Measurements from ENCODE around the gene ZNF385D.

The ZNF385D gene

DNA sequence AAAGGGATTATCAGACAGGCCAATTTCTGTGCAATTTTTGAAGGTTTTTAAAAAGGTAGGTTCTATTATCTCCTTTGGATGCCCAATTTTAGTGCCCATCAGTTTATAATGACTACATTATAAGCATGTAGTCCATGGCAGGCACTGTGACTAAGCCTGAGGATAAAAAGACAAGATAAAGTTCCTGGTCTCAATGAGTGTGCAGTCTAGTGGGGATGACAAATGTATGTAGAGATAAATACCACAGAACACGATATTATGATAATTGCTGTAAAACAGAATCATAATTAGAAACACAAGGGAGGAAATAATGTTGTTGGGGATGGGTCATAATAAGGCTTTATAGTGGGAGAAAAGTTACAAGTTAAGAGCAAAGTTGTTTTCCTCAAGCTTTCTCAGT is 163.1 kb downstream of the ZNF385D start:
- no peak for DNase-seq

DNA sequence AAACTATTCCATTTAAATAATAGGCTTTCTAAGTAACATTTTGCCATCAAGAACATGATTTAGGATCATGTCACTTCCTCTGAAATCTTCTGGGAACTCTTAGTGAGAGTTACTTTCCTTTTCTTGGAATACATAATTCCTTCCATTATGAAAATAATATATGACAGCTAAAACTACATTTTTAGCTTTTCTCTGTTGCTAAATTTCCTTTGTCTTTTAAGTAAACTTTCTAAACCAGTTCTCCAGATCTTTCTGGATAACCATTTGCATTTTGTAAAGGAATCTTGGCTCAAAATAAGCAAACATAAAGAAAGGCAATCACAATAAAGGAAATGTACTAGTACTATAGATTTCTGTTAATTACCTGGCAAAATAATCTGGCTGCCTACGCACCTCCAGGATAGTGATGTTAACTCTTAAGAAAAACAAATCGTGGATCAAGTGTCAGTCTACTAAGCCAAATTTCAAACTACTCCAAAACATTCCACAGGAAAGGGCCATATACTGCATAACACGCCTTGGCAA is 165.7 kb downstream of the ZNF385D start:
- no peak for DNase-seq

DNA sequence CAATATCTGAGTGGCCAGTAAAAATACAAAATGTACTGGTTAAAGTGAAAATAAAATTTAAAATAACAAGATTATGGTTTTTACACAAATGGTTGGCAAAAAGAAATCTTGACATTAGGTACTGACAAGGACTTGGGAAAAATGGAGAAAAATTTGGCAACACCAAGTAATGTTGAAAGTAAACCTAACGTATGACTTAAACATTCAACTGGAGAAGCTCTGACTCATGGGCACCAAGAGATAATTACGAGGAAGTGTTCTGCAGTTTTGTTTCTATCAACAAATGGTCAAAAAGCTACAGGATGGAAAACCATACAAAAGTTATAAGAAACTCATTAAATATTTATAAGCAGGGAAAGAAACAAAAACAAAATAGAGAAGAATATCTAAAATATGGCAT is 177.7 kb downstream of the ZNF385D start:
- no peak for DNase-seq

DNA sequence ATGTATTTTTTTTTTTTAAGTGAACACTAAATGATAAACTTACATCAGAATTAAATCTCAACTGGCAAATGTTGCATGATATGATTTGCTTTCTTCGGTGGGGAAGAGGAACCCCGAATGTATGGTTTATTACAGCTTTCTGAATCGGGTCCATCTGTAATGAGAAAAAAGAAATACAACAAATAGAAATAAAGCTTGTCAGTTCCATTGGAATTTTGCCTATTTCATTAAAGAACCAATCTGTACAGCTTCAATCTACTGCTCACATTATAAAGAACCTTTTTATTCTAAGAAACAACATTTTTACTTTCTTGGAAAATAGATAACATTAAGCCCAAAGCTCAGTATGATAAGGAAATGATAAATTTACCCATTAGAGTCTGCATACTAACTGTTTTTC is 186.5 kb downstream of the ZNF385D start:
- no peak for DNase-seq

DNA sequence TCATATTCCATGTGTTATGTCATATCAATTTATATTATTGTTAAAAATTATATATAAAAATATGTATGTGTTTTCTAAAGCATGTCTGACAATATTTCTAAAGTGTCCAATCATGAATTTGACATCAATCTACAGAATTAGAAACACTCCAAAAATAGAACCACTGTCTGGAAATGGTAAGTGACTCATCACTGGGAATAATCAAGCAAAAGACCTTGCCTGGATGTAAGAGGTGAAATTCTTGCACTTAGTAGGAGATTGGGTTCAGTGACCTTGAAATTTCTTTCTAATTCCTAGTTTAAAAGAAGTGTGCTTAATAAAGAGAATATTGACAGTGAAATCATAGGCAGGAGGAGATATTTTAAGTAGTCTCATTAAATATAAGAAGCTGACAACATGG is 188.8 kb downstream of the ZNF385D start:
- DNase-seq: no peak

DNA sequence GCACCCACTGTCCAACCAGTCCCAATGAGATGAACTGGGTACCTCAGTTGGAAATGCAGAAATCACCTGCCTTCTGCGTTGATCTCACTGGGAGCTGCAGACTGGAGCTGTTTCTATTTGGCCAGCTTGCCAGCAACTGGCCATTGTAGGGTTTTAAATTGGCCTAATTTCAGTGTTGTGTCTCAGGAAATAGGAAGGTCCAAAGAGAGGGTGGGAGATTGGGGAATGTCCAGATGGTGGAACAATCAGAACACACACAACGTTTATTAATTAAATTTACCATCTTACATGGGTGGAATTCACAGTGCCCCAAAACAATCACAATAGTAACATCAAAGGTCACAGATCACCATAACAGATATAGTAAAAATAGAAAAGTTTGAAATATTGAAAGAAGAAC is 189.5 kb downstream of the ZNF385D start:
- DNase-seq: no peak

DNA sequence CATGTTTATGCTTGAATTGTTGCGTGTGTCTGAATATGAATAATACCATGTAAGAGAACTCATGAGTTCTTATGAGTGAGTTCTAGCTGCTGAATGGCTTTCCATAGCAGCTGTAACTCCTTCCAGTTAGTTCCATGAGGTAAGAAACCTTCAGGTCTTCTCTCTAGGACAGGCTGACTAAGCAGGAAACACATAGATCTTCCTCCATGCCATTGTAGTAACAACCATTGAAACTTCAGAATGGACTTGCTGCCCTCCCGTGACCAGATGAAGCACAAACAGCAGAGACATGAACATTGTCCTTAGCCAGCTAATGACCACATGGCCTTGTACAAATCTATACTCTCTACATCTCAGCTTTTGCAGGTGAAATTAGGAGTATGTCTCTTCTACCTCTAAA is 200.0 kb downstream of the ZNF385D start:
- DNase-seq: no peak

DNA sequence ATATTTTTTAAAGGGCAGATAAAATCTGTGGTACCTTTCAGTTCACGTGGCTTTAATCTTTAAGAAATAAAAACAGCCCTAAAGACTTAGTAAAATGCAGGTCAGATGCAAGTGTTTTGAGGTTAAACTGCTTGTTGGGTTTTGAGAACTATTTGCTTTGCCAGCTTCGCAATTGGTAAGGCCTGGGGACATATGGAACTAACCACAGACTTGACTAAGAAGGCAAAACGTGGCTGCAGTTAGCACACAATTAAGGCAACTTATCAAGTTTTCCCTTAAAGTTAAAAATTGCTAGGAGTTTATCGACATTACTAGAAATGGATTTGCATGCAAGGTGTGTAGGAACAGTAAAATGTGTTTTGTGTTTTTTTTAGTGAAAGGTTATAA is 206.9 kb downstream of the ZNF385D start:
- no peak for DNase-seq

DNA sequence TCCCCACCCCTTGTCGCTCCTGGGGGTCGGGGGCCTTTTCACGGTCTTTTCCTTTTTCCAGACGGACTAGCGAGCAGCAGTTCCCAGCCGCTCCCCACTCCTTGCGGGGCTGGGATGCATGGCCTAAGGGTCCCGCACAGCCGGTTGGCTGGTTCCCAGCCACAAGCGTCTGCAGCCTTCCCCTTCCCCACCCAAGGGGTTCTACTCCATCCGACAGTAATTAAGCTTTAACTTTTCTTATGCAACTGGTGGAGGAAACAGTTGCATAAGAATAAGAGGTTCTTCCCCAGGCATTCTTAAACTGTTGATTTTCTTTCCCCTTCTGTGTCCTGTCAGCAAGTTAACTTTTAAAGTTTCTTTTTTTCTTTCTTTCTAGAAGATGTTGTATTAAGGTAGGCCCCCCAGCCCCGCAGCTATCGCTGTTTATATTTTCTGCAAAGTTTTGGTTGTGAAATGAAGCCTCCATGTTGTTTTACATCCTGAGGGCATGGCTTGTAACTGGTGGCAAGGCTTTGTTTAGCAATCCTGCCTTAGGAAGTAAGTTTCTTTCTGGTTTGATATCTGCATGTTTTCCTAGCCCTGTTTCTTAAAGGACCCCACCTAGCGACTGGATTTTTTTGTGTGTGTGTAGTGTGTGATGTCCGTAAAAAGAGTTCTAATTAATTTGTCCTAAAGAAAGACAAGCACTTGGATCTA is 207.5 kb downstream of the ZNF385D start:
- no peak for DNase-seq

DNA sequence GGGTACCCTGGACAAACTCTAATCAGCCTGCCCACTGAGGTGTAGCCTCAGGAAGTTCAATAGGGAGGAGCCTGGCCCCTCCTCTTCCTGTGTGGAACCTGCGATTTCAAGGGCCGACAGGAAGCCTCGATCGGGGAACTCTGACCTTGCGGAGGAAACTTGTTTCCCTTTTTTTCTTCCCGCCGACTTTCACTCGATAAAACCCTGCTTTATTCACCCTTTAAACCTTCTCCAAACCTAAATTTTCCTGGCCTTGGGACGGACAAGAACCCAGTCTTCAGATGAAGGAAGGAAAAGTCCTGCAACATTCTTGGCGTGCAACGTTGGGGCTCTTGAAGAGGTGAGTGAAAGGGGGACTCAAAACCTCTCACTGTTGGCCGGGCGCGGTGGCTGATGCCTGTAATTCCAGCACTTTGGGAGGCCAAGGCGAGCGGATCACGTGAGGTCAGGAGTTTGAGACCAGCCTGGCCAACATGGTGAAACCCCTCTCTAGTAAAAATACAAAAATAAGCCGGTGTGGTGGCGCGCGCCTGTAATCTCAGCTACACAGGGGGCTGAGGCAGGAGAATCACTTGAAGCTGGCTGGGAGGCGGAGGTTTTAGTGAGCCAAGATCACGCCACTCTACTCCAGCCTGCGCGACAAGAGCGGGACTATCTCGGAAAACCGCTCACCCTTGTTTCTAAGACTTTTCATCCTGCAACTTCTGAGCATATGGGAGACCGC is 208.2 kb downstream of the ZNF385D start:
- no peak for DNase-seq

DNA sequence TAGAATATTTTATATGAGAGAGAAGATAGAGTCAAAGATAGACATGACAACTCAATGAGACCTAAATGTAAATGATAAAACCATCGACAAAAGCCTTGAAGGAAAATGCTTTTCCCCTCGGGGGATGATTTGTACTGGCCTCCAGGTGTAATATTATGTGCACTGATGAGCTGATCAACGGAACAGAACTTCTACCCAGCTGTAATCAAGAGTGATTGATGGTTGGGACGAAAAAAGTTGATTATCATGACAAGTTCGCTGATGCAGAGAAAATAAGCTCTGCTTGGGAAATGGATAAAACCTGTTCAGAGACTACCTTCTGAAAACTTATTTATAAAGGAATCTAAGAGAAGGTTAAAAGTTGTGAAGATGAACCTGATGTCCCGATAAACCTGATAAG is 210.7 kb downstream of the ZNF385D start:
- no peak for DNase-seq

DNA sequence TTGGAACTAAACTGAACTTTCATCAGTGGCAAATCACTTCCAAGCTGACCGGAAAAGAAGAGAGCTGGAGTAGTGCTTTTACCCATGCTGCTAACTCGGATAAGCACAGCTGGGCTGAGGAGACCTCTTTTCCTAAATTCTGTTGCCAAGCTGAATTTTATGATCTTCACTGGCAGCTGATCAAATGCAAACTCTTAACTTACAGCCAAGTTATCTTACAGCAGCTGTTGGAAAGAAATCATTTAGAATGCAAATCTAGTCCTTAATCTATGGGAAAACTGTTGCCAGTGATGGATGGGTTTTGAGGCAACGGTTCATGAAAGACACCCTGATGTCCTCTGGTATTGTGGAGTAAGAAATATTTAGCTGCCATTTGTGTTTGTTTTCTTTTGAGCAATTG is 216.5 kb downstream of the ZNF385D start:
- DNase-seq: no peak

DNA sequence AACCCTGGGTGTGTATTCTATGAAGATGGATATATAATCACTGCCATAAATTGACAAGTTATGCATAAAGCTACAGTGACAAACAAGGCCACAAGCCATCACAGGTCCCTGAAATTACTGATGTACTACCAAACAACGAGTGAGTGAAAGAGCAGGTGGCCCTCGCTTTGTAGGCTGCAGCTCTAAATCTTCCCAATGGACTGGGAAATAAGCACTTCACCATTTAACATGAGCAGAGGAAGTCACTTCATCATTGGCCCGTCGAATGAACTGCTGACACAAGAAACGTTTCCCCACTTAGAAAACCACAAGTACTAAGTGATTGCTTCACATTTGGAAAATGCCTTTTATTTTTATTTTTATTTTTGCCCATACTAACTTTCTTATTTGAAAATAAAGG is 218.0 kb downstream of the ZNF385D start:
- DNase-seq: no peak

DNA sequence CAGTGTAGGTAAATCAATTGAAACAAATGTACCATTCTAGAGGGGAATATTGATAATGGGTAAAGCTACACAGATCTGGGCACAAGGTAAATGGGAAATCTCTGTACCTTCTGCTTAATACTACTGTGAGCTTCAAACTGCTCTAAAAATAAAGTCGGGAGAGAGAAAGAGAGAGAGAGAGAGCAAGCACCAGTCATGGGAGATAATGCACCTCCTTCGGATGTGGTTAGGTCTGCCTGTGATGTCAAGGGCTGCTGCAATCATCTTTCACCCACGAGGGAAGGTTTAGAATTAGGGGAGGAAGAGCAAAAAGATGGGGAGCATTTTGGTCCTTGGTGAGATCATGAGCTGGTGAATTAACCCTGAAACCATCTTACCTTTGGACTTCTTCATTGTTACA is 219.1 kb downstream of the ZNF385D start:
- no peak for DNase-seq

DNA sequence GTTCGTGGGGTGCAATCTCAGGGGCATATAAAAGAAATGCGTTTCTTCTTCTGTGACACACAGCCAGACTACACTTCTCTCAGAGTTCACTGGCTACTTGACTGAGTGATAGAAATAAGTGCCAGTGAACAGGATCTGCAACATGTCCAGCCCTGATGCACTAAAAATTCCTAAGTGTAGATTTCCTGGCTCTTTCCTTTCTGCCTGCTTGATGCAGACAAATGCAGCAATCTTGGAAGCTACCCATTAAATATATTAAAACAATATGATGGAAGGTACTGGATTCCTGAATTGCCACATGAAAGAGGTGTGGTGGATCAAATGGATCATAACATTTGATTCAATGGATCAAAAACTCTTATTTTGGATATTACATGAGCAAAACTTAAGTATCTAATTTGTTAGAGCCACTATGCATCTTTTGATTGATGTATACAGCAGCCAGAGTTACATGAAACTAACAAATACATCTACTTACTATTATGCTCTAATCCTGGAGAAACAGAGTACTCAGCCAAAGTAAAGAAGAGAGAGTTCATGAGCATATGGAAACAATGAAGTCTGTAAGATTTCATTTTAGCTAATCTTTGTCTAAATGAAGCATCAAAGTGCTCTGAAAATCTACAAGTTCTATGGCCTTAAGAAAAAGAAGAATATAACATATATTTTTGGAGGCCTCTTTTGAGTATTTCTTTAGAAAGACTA is 222.6 kb downstream of the ZNF385D start:
- no peak for DNase-seq

DNA sequence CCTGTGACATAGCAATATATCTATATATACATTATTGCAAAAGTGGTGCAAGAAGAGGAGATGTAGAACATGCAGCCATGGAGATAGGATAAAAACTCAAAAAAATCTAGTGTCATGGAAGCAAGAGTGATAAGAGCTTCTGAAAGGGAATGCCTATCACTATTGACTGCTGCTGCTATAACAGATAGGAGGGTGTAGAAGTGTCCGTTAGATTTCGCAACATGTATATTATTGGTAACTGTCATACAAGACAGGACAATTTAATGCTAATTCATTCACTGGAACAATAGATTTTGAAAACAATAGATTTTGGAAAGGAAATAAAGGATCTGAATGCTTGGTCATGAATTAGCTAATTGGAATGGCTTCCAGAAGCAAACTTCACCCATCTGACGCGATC is 224.5 kb downstream of the ZNF385D start:
- no peak for DNase-seq

DNA sequence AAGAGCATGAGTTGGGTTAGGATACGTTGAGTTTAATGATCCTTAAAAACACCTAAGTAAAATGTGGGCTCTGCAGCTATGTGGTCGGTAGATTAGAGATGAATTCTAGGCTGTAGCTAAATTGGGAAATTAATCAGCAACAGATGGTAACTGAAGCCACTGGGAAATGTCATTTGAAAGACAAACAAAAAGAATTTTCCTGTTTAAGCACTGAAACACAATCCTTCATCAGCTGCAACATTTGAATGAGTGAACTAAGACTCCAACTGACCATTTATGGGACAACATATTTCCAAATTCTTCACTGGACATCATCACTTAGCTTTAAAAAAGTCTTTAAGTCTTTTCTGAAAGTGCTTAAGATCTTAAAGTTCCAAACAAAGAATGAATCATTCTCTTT is 226.9 kb downstream of the ZNF385D start:
- no peak for DNase-seq

DNA sequence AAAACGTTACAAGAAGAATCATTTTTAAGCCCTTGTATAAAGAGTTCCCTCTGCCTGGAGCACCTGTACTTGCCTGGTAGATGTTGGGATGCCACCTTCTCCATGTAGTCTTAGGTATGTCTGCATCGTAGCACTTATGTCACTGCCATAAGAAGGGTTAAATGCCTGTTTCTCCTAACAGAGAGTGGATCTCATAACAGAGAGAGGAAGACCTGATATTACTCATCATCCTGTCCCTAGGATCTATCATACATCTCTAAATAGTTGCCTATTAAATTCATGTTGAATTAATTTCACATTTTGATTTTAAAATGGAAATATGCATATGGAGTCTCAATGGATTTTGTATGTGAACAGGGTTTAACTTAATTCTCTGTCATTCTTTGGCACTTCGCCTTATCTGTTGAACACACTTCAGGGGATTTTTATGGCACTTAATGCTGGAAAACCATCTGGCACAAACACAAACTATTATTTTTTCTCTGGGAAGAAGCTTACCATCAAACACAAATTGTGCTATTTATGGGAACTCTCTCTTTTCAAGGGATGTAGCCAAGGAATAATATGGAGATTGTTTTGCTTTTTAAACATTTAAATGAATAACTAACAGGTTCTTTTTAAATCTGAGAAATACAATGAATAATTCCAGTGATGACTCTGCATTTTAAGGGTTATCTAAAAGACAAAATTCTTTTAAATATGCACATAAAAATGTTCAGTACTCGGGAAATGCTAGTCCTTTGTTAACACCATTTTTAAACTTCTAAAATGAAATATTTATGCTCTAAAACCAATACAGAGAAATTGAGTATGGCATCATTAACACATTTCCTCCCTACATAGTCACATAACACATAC is 230.7 kb downstream of the ZNF385D start:
- DNase-seq: no peak

DNA sequence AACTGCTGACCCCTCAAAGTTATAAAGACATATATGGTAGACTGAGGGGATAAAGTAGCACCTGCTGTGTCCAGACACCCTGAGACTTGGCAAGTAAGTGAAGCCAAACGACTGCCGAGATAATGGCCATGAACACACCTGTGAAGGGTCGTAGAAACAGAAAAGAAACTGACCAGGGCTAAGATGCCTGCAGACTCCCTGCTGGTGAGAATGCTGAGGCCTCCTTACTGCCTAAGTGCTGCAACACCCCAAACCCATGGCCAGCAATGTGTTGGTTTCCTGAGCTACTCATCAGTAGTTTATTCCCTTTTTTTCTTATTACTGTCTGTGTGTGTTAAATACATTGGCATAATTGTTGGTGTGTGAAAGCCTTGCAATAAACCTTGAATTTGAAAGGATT is 233.8 kb downstream of the ZNF385D start:
- DNase-seq: no peak

DNA sequence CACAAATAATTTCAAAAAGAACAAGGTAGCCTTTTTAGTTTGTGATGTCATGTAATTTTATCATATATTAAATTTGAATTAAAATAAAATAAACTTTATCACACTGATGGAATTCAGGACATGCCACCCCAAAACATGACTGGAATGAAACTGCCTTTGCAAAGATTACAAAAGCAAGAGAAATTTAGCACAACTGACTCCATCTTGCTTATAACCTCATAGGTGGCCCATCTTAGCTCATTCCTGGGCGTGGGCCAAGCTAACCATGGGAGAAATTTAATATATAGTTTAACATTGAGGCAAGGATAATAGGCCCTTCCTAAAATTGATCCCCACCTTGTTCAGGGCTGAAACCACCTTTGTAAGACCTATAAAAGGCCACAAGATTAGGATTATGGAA is 235.6 kb downstream of the ZNF385D start:
- DNase-seq: no peak

DNA sequence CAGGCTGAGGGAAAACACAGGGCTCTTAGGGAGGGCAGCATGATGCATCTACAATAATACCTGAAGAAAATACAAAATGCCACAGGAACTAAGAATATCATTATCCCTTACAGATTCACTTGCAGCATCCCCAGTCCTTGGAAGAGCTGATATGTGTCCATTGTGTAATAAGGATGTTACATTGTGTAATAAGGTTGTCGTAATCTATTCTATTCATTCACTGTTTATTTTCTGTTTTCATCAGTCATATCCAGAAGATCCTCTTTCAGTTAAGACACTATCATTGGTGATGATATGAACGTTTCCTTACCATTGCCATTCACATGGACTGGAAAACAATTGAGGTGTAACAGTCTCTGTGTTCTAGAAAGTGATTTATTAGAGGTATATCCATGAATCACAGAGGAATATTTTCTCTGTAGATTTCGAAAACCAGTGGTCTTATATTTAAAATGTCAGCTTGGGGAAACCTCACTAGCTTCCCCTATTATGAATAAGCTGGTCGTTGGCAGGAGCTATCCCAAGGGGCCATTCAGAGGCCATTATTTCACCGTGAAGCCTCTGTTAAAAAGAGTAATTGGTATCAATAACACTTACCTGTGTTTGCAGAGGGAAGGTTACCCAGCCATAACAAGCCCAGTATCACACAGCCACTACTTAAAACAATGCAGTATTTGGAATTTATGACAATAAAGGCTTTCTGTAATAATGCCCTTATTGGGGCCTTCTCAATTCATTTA is 241.1 kb downstream of the ZNF385D start:
- DNase-seq: no peak

DNA sequence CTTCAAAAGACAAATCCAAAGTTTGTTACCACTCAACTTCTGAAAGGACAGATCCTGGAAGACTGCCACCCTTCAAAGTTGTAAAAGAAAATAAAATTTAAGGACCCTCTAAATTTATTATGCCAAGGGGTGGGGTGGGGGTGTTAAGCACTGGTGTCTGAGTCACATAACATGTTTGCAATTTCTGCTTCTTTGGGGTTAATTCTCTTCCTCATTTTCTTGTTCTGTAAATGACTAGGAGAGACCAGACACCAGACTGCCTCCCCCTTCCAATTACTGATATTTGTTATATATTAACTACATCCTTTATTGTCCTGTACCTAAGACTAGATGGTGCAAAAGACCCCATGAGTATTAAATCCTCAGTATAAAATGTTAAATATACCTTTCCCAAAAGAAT is 242.8 kb downstream of the ZNF385D start:
- DNase-seq: no peak
